Breast epithelium (tissue), 3 donors: ENCODE data around the gene THSD4.

Source experiments
- CTCF ChIP-seq, 3 donors: fragments of 450-650 bp; IDR thresholded peaks; one replicate each; pipeline ENCODE4 v1.5.1; 2016 to 2017; ENCODE audit warnings: antibody characterized with exemption in 3 of 3, mild to moderate bottlenecking in 3 of 3, moderate library complexity in 3 of 3
- POLR2AphosphoS5 ChIP-seq, 3 donors: sonication (generic); formaldehyde crosslinking; IDR thresholded peaks; one replicate each; pipeline ENCODE4 v1.6.1; 2017; ENCODE audit warnings: antibody characterized with exemption in 3 of 3

GRCh38 chr15:71447328-71448250, 332.3 kb downstream of the THSD4 start:
- TF ChIP-seq POLR2AphosphoS5 (IDR thresholded peaks at IDR 0.05): peak in 1 of 3 donors; percentile 2
- no peak for TF ChIP-seq CTCF (IDR thresholded peaks at IDR 0.05)
